ENCODE measurements around the gene RBBP8NL. TPM values are rescaled to one million over a fixed set of nuclear protein-coding genes. Genes with fewer than 3 reads are reported as not detected.
"Not testable (repeated sequence)": the region's sequence is repeated elsewhere in the genome, so short reads cannot be mapped to it uniquely, and the experiment has no call there.

The RBBP8NL gene
- total RNA-seq, 1 donor from 2014 or later: not detected

DNA sequence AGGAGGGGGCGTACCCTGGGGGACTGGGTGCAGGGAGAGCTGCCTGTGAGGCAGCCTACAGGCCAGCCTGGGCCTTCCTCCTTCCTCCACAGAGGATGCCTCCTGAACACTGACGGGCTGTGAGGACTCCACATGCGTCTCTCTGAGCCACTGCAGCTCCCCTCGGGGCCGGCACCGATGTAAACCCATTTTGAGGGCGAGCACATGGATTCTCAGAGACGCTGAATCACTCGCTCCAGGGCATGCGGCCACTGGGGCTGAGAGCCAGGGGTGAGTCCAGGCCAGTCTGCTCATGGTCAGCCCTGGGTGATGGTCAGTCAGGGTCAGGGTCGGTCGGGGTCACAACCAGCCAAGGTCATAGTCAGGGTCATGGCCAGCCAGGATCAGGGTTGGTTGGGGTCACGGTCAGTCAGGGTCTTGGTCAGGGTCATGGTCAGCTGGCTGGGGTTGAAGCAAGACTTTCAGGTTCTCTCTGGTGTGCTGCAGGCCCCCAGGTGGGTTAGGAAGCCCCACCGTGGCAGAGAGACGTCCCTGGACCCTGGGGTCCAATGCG, 14.7 kb upstream of the RBBP8NL start:
- DNase-seq (ENCODE audit: low read depth): no peak

- DNase-seq (ENCODE audit: low read depth): no peak
Measured at GRCh38 chr20:62439218-62439617, 11.9 kb upstream of the RBBP8NL start.

- DNase-seq (ENCODE audit: low read depth): no peak
Measured at GRCh38 chr20:62437927-62438326, 10.6 kb upstream of the RBBP8NL start.

DNA sequence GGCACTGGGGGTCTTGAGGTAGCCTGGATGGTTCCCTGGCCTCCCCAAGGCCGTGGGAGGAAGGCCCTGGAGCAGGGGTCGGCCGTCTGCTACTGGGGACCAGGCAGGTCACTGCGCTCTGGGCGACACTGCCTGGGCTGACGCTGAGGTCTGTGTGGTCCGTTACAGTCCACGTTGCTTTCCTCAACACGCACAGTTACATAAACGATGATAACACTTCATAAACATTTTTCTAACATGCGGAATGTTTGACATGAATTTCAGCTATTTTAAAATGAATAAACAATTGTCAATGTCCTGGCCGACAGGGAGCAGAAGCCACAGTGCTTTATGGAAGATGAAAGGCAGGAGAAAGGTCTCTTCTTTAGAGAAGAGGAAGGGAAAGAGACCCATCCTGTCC, 10.2 kb upstream of the RBBP8NL start:
- no peak for DNase-seq (ENCODE audit: low read depth)

GRCh38 chr20:62436692-62437091, 9.4 kb upstream of the RBBP8NL start:
- DNase-seq (ENCODE audit: low read depth): no peak

DNA sequence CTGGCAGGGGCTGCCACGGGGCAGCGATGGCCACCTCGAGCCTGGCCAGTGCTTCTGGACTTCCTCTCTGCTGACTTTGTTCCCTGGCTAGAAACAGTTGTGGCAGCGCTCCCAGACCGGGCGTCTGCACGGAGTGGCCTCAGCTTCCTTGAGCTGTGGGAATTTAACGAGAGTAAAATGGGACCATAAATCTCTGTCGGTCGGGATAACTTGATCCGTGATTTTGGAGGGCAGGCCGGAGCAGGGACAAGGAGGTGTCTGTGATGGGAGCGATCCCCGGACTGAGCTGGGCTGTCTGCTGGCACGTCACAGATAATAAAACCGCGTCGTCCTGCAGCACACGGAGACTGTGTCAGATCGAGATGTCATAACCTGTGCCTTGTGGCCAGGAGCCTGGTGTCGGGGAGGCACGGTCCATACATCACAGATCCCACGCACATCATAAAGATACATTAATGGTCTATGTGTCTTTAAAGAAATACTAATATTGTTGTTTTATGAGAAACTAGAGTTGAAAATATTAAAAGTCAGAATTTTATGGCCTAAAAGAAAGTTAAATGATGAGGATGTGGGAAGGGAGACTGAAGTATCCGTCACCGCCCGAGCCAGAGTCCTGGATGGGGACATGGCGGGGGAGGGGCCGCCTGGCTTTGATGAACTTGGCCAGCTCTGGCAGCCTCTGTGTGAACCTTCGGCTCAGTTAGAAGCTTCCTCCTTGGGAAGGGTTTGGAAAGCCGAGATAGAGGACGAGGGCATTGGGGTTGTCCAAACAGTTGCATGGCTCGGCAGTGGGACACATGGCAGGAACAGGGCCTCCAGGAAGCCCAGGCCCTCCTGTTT, 6.5 kb upstream of the RBBP8NL start:
- DNase-seq (ENCODE audit: low read depth): no peak

DNA sequence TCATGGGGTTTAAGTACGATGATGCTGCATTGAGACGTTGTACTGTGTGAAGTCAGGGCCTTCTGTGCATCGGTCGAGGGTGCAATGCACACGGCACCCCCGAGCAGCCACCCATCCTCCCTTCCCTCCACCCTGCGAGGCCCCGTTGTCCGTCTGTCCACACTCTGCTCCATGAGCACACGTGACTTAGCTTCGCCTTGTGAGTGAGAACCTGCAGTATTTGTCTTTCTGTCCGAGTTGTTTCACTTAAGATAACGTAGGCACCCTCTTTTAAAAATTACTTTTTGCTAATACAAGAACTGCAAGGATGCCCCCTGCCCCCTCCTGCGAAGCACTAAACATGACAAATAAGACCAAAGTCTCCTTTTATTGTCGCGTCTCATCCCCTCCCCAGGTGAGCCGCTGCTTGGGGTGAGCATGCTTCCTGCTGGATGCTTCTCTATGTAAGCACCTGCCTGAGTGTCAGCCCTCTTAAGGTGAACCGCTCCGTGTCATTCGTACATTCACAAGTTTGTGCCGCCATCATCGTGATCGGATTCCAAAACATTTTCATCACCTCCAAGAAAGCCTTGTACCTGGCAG, 3.6 kb upstream of the RBBP8NL start:
- no peak for DNase-seq (ENCODE audit: low read depth)

- no peak for DNase-seq (ENCODE audit: low read depth)
Measured at GRCh38 chr20:62430311-62430853, 3.0 kb upstream of the RBBP8NL start.

GRCh38 chr20:62429455-62430310, 2.3 kb upstream of the RBBP8NL start:
- no peak for DNase-seq (ENCODE audit: low read depth)

DNA sequence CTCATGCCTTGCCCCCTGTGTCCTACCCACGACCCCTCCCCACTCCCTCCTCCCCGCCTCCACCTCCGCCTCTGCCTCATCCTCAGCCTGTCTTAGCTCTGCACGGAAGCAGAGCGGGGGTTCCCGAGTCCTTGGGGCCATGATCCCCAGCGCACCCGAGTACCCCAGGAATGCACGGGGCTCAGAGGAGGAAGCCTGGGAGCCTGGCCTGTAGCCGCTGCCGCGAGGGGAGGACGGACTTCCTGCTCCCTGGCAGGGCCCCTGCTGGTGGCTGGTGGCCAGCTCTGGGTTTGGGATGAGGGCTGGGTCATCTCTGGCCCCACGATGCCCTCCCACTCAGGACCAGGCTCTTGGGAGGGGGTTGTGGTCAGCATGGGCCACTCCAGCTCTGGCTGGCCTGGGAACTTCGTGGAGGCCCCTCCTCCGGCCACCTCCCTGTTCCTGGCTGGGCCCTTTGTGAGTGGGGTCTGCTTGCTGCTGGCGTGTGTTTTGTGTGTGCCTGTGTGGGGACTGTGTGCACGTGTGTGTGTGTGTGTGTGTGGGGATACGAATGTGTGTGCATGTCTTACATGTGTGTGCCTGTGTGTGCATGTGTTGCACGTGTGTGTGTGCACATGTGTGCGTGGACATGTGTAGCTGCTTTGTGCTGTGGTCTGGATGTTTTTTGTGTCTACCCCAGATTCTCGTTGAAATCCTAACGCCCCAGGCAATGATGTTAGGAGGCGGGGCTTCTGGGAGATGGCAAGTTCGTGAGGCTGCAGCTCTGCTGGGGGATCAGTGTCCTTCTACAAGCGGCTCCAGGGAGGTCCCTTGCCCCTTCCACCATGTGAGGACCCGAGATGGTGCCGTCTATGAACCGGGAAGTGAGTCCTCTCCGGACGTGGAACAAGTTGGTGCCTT, 1.3 kb upstream of the RBBP8NL start:
- no peak for DNase-seq (ENCODE audit: low read depth)

DNA sequence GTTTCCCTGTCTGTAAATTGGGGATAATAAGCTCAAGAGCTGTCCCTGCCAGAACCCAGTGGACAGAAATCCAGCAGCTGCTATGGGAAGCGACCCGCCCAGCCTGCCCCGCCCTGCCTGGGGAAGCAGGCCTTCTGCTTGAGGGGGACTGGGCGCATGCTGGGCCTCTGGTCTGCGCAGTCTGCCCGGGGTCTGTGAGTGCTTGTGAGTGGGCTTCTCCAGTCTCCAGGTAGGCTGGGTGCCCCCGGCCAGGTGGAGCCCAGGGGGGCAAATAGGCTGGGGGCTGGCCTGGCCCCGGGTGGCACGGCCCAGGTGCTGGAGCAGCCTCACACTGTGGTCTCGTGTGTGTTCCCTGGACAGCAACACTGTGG, 648 bp upstream of the RBBP8NL start:
- no peak for DNase-seq (ENCODE audit: low read depth)

DNA sequence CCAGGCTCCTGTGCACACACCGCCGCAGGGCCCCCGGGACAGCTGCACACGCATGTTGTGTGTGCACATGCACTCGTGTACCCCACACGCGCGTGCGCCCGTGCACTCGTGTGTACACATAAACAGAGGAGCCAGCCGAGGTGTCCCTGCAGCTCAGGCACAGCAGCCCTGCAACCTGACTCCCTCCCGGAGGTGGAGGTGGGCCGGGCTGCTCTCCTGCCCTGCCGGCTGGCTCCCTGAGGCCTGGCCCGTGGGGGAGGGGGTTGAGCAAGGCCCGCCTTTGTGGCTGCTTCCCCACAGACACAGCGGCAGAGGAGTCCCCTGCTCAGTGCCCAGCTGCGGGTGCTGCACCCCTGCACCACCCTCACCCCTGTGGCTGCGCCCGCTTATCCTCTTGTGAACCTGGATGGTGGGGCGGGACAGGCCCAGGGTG, 624 bp downstream of the RBBP8NL start:
- DNase-seq (ENCODE audit: low read depth): no peak

- not testable (repeated sequence) for DNase-seq (ENCODE audit: low read depth)
Measured at GRCh38 chr20:62426059-62426348, 1.3 kb downstream of the RBBP8NL start.

DNA sequence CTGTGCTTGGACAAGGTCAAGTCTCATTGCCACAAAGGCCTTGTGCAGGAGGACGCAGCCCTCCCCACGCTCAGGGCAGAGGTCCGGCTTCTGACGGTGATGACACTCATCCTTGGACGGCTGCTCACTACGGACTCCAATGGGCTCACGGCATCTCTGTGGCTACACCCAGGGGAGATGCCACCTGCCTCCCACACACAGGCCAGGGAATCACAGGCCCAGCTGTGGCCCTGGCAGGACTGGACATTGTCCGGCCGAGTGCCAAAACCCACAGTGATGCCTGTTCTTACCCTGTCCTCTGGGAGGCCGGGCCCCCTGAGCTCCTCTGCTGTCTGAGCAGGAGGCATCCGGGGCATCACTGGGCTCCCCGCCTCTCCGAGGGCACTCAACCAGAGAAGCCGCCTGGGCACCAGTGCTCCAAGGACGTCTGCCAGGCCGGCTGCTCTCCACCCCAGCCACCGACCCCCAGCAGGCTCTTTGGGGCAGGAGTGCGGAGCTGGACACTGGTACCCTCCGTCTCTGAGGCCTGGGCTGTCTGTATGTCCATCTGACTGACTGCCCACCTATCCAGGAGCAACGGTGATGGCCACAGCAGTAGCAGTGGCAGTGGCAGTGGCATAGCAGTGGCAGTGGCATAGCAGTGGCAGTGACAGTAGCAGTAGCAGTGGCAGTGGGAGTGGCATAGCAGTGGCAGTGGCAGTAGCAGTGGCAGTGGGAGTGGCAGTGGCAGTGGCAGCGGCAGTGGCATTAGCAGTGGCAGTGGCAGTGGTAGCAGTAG, 1.9 kb downstream of the RBBP8NL start:
- DNase-seq (ENCODE audit: low read depth): no peak

- DNase-seq (ENCODE audit: low read depth): no peak
Measured at GRCh38 chr20:62424249-62425107, 2.9 kb downstream of the RBBP8NL start.

DNA sequence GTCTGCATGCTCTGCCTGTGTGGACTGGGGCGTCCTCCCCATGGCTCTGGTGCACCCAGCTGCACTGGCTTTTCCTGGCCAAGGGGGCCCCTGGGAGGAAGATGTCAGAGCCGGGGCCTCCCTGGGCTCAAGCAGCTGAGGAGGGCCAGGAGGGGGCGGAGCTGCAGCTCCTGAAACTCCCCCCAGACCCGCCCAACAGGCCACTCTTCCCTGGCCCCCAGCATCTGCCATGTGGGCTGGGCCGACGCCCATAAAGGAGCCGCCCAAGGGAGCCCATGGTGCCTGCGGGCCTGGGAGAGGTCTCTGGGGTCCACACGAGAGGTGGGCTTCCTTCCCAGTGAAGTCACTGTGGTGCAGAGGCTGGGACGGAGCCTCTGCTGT, 4.0 kb downstream of the RBBP8NL start:
- no peak for DNase-seq (ENCODE audit: low read depth)

GRCh38 chr20:62422636-62423325, 4.6 kb downstream of the RBBP8NL start:
- no peak for DNase-seq (ENCODE audit: low read depth)

- no peak for DNase-seq (ENCODE audit: low read depth)
Measured at GRCh38 chr20:62421716-62421990, 5.7 kb downstream of the RBBP8NL start.
